Germinal center (tissue), 1 donor: ENCODE data around the gene ALDH1A1.

Source experiments
- DNase-seq: peaks from one replicate; pipeline ENCODE4 v3.0.0; 2012; ENCODE audit warnings: mixed read lengths, low spot score

Gene ALDH1A1

GRCh38 chr9:72979405-72980100 is 26.7 kb upstream of the ALDH1A1 start:
- no peak for DNase-seq

- no peak for DNase-seq
Observed at GRCh38 chr9:72978744-72979143, 25.9 kb upstream of the ALDH1A1 start.

GRCh38 chr9:72977670-72978069 is 24.8 kb upstream of the ALDH1A1 start:
- DNase-seq: no peak

- no peak for DNase-seq
Observed at GRCh38 chr9:72974501-72974900, 21.6 kb upstream of the ALDH1A1 start.

GRCh38 chr9:72972636-72973035 is 19.8 kb upstream of the ALDH1A1 start:
- no peak for DNase-seq

GRCh38 chr9:72971411-72971810 is 18.6 kb upstream of the ALDH1A1 start:
- DNase-seq: no peak

GRCh38 chr9:72960446-72960845 is 7.6 kb upstream of the ALDH1A1 start:
- no peak for DNase-seq

- DNase-seq: no peak
Observed at GRCh38 chr9:72958485-72959281, 5.8 kb upstream of the ALDH1A1 start.

GRCh38 chr9:72955571-72955970 is 2.7 kb upstream of the ALDH1A1 start:
- no peak for DNase-seq

- DNase-seq: no peak
Observed at GRCh38 chr9:72955126-72955455, 2.2 kb upstream of the ALDH1A1 start.

GRCh38 chr9:72954431-72955125 is 1.7 kb upstream of the ALDH1A1 start:
- DNase-seq: no peak

GRCh38 chr9:72952381-72952690 is 517 bp downstream of the ALDH1A1 start:
- DNase-seq: no peak

- DNase-seq: no peak
Observed at GRCh38 chr9:72951520-72952380, 1.1 kb downstream of the ALDH1A1 start.

- DNase-seq: no peak
Observed at GRCh38 chr9:72950875-72951442, 1.9 kb downstream of the ALDH1A1 start.

GRCh38 chr9:72949918-72950325 is 2.9 kb downstream of the ALDH1A1 start:
- no peak for DNase-seq

GRCh38 chr9:72949244-72949582 is 3.6 kb downstream of the ALDH1A1 start:
- no peak for DNase-seq

- no peak for DNase-seq
Observed at GRCh38 chr9:72948575-72949243, 4.1 kb downstream of the ALDH1A1 start.

- DNase-seq: no peak
Observed at GRCh38 chr9:72947984-72948465, 4.8 kb downstream of the ALDH1A1 start.

- DNase-seq: no peak
Observed at GRCh38 chr9:72946821-72947220, 6.0 kb downstream of the ALDH1A1 start.

GRCh38 chr9:72946318-72946717 is 6.5 kb downstream of the ALDH1A1 start:
- DNase-seq: no peak

GRCh38 chr9:72945391-72945790 is 7.5 kb downstream of the ALDH1A1 start:
- no peak for DNase-seq
